Stimulated activated naive CD4-positive, alpha-beta T cell treated with Interleukin-2 at 50 U/mL for 16 hours (primary cell): ENCODE data around the gene CCDC12.
A peak's percentile ranks its signal among the peaks of the same experiment; 100 is the strongest.
"Not testable (repeated sequence)": the region's sequence is repeated elsewhere in the genome, so short reads cannot be mapped to it uniquely, and the experiment has no call there.

Experiments
- DNase-seq: peaks from one replicate; lab custom pipeline; 2025; lab: John Stamatoyannopoulos, UW

The CCDC12 gene

GRCh38 chr3:46922426-46922825 lies 54.1 kb downstream of the CCDC12 start:
- no peak for DNase-seq

- DNase-seq: no peak
Observed at GRCh38 chr3:46921871-46922271, 54.7 kb downstream of the CCDC12 start.

- no peak for DNase-seq
Observed at GRCh38 chr3:46921041-46921440, 55.5 kb downstream of the CCDC12 start.

- no peak for DNase-seq
Observed at GRCh38 chr3:46918634-46919033, 57.9 kb downstream of the CCDC12 start.

- DNase-seq: no peak
Observed at GRCh38 chr3:46918202-46918601, 58.3 kb downstream of the CCDC12 start.

- no peak for DNase-seq
Observed at GRCh38 chr3:46917257-46917656, 59.3 kb downstream of the CCDC12 start.

GRCh38 chr3:46916799-46917198 lies 59.7 kb downstream of the CCDC12 start:
- DNase-seq: no peak

GRCh38 chr3:46916278-46916677 lies 60.3 kb downstream of the CCDC12 start:
- no peak for DNase-seq

GRCh38 chr3:46915297-46915822 lies 61.2 kb downstream of the CCDC12 start:
- DNase-seq: no peak

- DNase-seq: no peak
Observed at GRCh38 chr3:46914849-46915248, 61.7 kb downstream of the CCDC12 start.

- DNase-seq: no peak
Observed at GRCh38 chr3:46913644-46914043, 62.9 kb downstream of the CCDC12 start.

GRCh38 chr3:46912986-46913385 lies 63.6 kb downstream of the CCDC12 start:
- DNase-seq: no peak

- DNase-seq: not testable (repeated sequence)
Observed at GRCh38 chr3:46910914-46911313, 65.6 kb downstream of the CCDC12 start.

GRCh38 chr3:46910166-46910760 lies 66.3 kb downstream of the CCDC12 start:
- no peak for DNase-seq

- DNase-seq: peak; percentile 74
Observed at GRCh38 chr3:46909535-46910161, 66.9 kb downstream of the CCDC12 start.

- DNase-seq: no peak
Observed at GRCh38 chr3:46908986-46909534, 67.5 kb downstream of the CCDC12 start.

GRCh38 chr3:46908294-46908985 lies 68.1 kb downstream of the CCDC12 start:
- DNase-seq: no peak

GRCh38 chr3:46907960-46908293 lies 68.6 kb downstream of the CCDC12 start:
- no peak for DNase-seq

- DNase-seq: no peak
Observed at GRCh38 chr3:46907271-46907670, 69.3 kb downstream of the CCDC12 start.

GRCh38 chr3:46906471-46907058 lies 70.0 kb downstream of the CCDC12 start:
- DNase-seq: no peak

- DNase-seq: no peak
Observed at GRCh38 chr3:46905661-46906451, 70.7 kb downstream of the CCDC12 start.

- DNase-seq: no peak
Observed at GRCh38 chr3:46905213-46905560, 71.4 kb downstream of the CCDC12 start.
